GM21526 (cell line): Measurements from ENCODE around the gene MPDZ.

Experiments used
- ATAC-seq: cut with Tn5 transposase; IDR thresholded peaks from one replicate; pipeline ENCODE4 v1.9.1; 2021; ENCODE audit warnings: moderate library complexity; ENCODE audit not compliant: unreplicated experiment, low FRiP score

Gene MPDZ

GRCh38 chr9:13205824-13206223, 73.7 kb downstream of the MPDZ start:
- ATAC-seq = no peak

GRCh38 chr9:13190040-13190439, 89.5 kb downstream of the MPDZ start:
- no peak for ATAC-seq

GRCh38 chr9:13189362-13189761, 90.1 kb downstream of the MPDZ start:
- no peak for ATAC-seq

GRCh38 chr9:13186774-13187173, 92.7 kb downstream of the MPDZ start:
- no peak for ATAC-seq

- ATAC-seq = no peak
Observed at GRCh38 chr9:13186091-13186490, 93.4 kb downstream of the MPDZ start.

- no peak for ATAC-seq
Observed at GRCh38 chr9:13181652-13182051, 97.8 kb downstream of the MPDZ start.

- no peak for ATAC-seq
Observed at GRCh38 chr9:13179257-13179656, 100.2 kb downstream of the MPDZ start.

GRCh38 chr9:13175732-13176131, 103.8 kb downstream of the MPDZ start:
- ATAC-seq = no peak

GRCh38 chr9:13174906-13175639, 104.4 kb downstream of the MPDZ start:
- no peak for ATAC-seq

- ATAC-seq = no peak
Observed at GRCh38 chr9:13173553-13173952, 105.9 kb downstream of the MPDZ start.

GRCh38 chr9:13171261-13171660, 108.2 kb downstream of the MPDZ start:
- ATAC-seq = no peak

- no peak for ATAC-seq
Observed at GRCh38 chr9:13166996-13167395, 112.5 kb downstream of the MPDZ start.

- no peak for ATAC-seq
Observed at GRCh38 chr9:13165956-13166355, 113.5 kb downstream of the MPDZ start.

GRCh38 chr9:13165236-13165945, 114.1 kb downstream of the MPDZ start:
- no peak for ATAC-seq

- ATAC-seq = no peak
Observed at GRCh38 chr9:13163946-13164345, 115.5 kb downstream of the MPDZ start.

GRCh38 chr9:13163287-13163686, 116.2 kb downstream of the MPDZ start:
- ATAC-seq = no peak

GRCh38 chr9:13160051-13160450, 119.4 kb downstream of the MPDZ start:
- no peak for ATAC-seq

GRCh38 chr9:13158986-13159385, 120.5 kb downstream of the MPDZ start:
- ATAC-seq = no peak

GRCh38 chr9:13151489-13151888, 128.0 kb downstream of the MPDZ start:
- ATAC-seq = no peak

- ATAC-seq = no peak
Observed at GRCh38 chr9:13149454-13149853, 130.0 kb downstream of the MPDZ start.

GRCh38 chr9:13146840-13147239, 132.7 kb downstream of the MPDZ start:
- ATAC-seq = no peak

GRCh38 chr9:13145340-13145739, 134.2 kb downstream of the MPDZ start:
- ATAC-seq = no peak
